Activated T-cell treated with anti-CD3 and anti-CD28 coated beads, Interleukin-2, amount 50 U/mL, for 4 hours (primary cell): ENCODE data around the gene FBXL4. TPM values are rescaled to one million over a fixed set of nuclear protein-coding genes. Genes with fewer than 3 reads are reported as not detected.

Source experiments
- ATAC-seq, 2 donors: fragments of 200-7000 bp; cut with Tn5 transposase; one replicate each; pipeline ENCODE4 v1.10.0; 2021
- DNase-seq: peaks from one replicate; pipeline ENCODE4 v3.0.0-alpha.2; 2020
- H3K27me3 Mint-ChIP-seq: one replicate; pipeline ENCODE4 v1.8.0; 2021; ENCODE audit warnings: low read depth, mixed read lengths
- H3K36me3 Mint-ChIP-seq: one replicate; pipeline ENCODE4 v1.8.0; 2022; ENCODE audit warnings: mixed read lengths; ENCODE audit not compliant: insufficient read depth
- H3K4me1 Mint-ChIP-seq: one replicate; pipeline ENCODE4 v1.8.0; 2021; ENCODE audit warnings: low read depth, mixed read lengths
- H3K4me3 Mint-ChIP-seq: one replicate; pipeline ENCODE4 v1.8.0; 2021; ENCODE audit warnings: mild to moderate bottlenecking, moderate library complexity, mixed read lengths
- H3K9me3 Mint-ChIP-seq: one replicate; pipeline ENCODE4 v1.8.0; 2021; ENCODE audit warnings: mixed read lengths
- total RNA-seq, 3 donors: library from RNA; stranded (reverse); gene quantifications; one replicate each; pipeline ENCODE4 v1.2.1, GENCODE V29; 2021

The FBXL4 gene
- 1 to 10 TPM; 6.9 to 7.7 (median 7.7) TPM for total RNA-seq

DNA sequence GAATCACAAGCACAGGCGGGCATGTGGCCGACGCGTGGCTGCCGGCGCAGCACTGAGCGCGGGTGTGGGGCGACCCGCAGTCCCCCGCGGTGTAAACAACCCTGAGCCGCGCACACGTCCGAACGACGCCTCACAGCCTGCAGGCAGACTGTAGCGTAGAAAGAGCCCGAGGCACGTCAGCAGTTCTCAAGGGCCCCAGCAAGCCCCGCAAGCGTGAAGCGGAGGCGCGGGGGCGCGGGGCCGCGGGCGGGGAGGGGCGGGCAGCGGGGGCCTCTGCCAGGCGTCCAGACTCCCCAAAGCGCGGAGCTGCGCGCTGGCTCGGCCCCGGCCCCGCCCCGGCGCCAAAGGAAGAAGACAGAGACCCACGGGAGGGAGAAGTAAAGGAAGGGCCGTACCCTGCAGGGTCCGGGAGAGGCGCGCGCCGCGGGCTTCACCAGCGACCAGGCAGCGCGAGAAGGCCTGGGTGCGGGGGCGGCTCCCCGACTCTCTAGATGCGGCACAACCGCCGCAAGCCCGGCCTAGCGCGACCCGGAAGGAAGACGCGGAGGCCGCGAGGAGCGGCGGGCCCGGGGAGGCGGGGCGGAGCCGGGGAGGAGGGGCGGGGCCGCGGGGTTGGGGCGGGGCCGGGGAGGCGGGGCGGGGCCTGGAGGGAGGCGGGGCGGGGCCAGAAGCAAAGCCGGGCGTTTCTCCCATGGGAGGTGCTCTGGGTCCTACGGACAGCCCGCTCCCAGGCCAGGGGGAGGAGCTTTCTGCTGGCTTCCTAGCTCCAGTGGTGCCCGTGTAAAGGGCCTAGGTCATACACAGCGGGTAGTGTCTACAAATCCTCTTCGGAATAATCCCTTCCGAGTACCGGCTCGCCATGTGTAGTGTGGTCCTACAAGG is at the start of gene FBXL4:
Gene FBXL4 (minus strand): TSS at position 536 of the 882 bp plus-strand sequence. CDS start 20,958 bp downstream, outside the sequence.
- Mint-ChIP-seq H3K4me3 (peak within 1 kb of the TSS; percentile 95), H3K36me3 (peaks cover 7% of the 10 kb centered on the region), H3K4me1 (peaks cover 37% of the 10 kb centered on the region), H3K27me3 (no peaks in the 10 kb centered on the region), H3K9me3 (peaks cover 2% of the 10 kb centered on the region)
- ATAC-seq (peak; percentile 86 to 87), DNase-seq (peak; percentile 73)

DNA sequence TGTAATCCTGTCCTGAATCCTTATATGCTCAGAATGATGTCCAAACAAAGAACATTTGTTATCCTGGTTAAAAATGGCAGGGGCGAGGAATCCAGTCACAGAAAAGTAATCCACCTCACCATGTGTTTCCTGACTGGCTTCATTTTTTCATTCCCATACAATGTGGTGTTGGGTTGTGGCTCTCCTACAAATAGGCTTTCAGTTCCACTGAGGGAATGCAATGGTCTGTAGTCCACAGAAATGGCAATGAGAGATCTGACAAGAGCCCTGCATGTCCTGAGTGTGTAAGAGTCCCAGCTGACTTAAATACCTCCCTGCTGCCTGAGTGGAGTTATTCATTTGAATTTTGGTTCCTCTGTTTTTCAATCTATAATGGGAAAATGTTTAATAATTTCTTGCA is 47.4 kb upstream of the FBXL4 start:
- Mint-ChIP-seq H3K4me1 (no peaks in the 10 kb centered on the region), H3K36me3 (no peaks in the 10 kb centered on the region), H3K4me3 (no peak overlapping the region), H3K27me3 (peaks cover 21% of the 10 kb centered on the region), H3K9me3 (no peaks in the 10 kb centered on the region)
- ATAC-seq (no peak), DNase-seq (no peak)

DNA sequence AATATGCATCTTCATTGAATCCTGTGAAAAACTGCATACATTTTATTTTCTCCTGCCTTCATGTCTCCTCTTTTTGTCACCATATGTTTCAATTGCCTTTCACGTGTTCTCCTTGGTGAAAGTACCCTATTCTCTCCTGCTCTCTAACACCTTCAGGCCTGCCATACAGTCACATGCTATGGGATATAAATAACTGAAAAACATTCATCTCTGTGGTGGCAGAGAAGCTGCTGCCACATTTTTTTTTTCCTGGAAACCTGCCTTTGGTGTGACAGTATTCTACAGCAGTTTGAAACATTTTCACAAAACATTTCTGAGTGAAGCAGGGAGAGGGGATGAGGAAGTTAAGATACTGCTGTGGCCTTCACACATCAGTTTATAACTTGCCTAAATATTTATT is 44.8 kb upstream of the FBXL4 start:
- ATAC-seq (no peak), DNase-seq (no peak)
- peaks cover 18% of the 10 kb centered on the region for H3K27me3 Mint-ChIP-seq
- H3K36me3 Mint-ChIP-seq = no peaks in the 10 kb centered on the region
- H3K9me3 Mint-ChIP-seq = no peaks in the 10 kb centered on the region
- H3K4me3 Mint-ChIP-seq = no peak overlapping the region
- H3K4me1 Mint-ChIP-seq = no peaks in the 10 kb centered on the region

DNA sequence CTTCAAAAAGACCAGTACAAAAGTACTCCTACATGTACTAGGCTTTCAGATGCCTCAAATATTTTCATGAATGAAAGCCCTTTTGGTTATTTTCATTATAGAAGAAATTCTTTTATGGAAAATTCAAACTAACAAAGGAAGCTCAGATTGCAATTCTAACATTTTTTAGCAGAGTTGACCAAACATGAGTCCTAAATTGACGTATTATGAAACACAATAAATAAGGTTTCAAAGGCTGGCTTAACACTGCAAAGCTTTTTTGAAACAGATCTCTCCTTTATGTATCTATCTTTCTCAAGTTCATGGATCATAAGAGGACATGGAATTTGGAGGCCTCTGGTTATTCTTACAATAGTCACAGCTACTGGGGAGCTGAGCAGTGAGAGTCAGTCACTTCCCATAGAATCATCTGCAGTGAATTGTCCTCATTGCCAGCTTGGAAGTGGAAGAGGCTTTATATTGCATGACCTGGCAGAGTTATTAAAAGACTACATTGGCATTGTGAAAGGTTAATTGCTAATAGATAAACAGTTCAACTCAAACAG is 38.4 kb upstream of the FBXL4 start:
- H3K36me3 Mint-ChIP-seq = no peaks in the 10 kb centered on the region
- peaks cover 18% of the 10 kb centered on the region for H3K27me3 Mint-ChIP-seq
- H3K4me1 Mint-ChIP-seq = no peaks in the 10 kb centered on the region
- H3K4me3 Mint-ChIP-seq = no peak overlapping the region
- H3K9me3 Mint-ChIP-seq = no peaks in the 10 kb centered on the region
- DNase-seq (no peak), ATAC-seq (no peak)

DNA sequence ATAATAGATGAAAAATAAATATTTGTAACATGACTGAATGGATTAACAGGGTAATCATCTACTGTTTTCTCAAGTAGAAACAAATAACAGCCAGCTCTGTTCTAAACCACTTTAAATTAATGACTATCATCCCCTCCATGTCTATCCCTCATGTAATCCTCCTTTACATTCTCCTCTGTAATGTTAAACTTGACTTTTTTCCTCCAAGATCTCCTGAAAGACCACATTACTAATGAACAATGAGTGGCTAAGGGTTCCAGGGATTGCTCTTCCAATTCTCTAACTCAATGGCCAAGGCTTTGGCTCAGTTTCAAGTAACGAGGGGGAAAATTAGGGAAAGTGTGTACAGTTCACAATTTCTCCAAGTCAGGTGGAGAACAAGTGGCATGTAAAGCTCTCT is 37.6 kb upstream of the FBXL4 start:
- ATAC-seq (no peak), DNase-seq (no peak)
- no peak overlapping the region for H3K4me3 Mint-ChIP-seq
- peaks cover 18% of the 10 kb centered on the region for H3K27me3 Mint-ChIP-seq
- no peaks in the 10 kb centered on the region for H3K36me3 Mint-ChIP-seq
- H3K4me1 Mint-ChIP-seq = no peaks in the 10 kb centered on the region
- no peaks in the 10 kb centered on the region for H3K9me3 Mint-ChIP-seq

DNA sequence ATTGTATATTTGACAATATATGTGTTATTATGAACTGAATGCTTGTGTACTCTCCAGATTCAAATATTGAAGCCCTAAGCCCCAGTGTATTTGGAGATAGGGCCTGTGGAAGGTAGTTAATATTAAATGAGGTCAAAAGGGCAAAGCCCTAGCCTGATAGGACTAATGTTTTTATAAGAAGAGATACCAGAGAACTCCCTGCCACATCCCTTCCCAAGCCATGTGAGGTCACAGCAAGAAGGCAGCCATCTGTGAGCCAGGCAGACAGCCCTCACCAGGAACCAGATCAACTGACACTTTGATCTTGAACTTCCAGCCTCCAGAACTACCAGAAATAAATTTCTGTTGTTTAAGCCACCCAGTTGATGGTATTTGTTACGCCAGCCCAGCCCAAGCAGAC is 36.4 kb upstream of the FBXL4 start:
- no peak for ATAC-seq
- Mint-ChIP-seq H3K9me3 (no peaks in the 10 kb centered on the region), H3K36me3 (no peaks in the 10 kb centered on the region), H3K27me3 (peaks cover 15% of the 10 kb centered on the region), H3K4me3 (no peak overlapping the region), H3K4me1 (no peaks in the 10 kb centered on the region)
- no peak for DNase-seq

DNA sequence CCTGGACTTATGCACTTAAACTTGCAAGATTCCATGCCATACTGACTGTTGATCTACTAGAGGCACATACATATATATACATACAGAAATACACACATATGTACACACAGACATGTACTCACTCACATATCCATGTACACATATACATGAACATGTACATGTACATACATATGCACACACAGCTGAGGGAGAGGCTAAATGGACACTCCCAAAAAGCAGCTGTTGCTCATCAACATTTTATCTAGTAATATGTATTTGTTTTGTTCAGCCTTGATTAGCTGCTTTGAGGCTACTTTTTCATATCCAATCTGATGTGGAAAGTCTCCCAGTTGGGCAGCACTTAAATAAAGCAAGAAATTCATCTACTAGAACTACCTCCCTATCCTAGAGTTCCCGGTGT is 33.7 kb upstream of the FBXL4 start:
- Mint-ChIP-seq H3K4me1 (peaks cover 3% of the 10 kb centered on the region), H3K27me3 (peaks cover 11% of the 10 kb centered on the region), H3K4me3 (no peak overlapping the region), H3K9me3 (no peaks in the 10 kb centered on the region), H3K36me3 (no peaks in the 10 kb centered on the region)
- no peak for DNase-seq
- ATAC-seq = no peak

DNA sequence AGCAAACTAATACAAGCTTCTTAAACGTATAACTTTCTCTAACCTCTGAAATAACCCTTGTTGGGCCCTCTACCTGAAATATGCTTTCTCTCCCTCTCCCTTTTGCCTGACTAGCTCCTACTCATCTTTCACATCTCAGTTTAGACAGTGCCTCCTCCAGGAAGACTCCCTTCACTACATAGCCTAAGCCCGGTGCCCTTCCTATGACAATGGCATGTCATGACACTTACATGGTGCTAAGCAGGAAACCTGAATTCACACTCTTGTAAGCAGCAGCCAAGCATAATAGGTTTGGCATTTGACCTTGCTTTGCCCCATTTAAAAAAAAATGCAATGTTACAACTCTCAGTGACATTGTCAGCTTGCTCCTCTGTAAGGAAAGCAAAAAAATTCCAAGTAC is 33.1 kb upstream of the FBXL4 start:
- no peaks in the 10 kb centered on the region for H3K9me3 Mint-ChIP-seq
- H3K4me1 Mint-ChIP-seq = peaks cover 3% of the 10 kb centered on the region
- no peak for DNase-seq
- peaks cover 8% of the 10 kb centered on the region for H3K27me3 Mint-ChIP-seq
- no peak for ATAC-seq
- no peak overlapping the region for H3K4me3 Mint-ChIP-seq
- no peaks in the 10 kb centered on the region for H3K36me3 Mint-ChIP-seq

DNA sequence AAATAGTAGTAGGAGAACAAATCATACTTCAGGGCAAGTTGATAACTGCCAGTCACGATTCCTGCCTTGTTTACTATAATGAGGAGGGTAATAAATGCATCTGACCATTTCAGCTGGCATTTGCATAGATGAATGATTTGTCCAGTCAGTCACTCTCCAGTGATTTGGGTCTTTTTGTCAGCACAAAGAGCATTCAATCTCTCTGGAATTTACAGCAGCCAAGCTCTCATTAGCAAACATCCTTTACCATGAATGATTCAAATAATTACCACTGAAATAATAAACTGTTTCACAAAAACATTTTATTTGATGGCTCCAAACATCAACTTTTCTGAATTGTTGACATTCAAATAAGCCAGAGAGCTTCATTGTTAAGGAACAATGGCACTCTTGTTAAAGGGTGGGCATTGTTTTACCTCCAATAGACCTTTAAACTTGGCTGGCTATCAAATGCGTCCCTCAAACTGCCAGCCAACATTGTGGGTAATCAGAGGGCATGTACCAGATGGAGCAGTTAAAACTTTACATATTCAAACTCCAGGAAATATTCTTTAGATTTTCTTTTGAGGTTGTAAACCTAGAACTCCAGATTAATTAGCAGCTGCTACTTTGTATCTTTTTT is 30.0 kb upstream of the FBXL4 start:
- H3K4me3 Mint-ChIP-seq = no peak overlapping the region
- H3K4me1 Mint-ChIP-seq = peaks cover 3% of the 10 kb centered on the region
- no peaks in the 10 kb centered on the region for H3K36me3 Mint-ChIP-seq
- ATAC-seq = no peak
- no peak for DNase-seq
- H3K9me3 Mint-ChIP-seq = no peaks in the 10 kb centered on the region
- no peaks in the 10 kb centered on the region for H3K27me3 Mint-ChIP-seq

DNA sequence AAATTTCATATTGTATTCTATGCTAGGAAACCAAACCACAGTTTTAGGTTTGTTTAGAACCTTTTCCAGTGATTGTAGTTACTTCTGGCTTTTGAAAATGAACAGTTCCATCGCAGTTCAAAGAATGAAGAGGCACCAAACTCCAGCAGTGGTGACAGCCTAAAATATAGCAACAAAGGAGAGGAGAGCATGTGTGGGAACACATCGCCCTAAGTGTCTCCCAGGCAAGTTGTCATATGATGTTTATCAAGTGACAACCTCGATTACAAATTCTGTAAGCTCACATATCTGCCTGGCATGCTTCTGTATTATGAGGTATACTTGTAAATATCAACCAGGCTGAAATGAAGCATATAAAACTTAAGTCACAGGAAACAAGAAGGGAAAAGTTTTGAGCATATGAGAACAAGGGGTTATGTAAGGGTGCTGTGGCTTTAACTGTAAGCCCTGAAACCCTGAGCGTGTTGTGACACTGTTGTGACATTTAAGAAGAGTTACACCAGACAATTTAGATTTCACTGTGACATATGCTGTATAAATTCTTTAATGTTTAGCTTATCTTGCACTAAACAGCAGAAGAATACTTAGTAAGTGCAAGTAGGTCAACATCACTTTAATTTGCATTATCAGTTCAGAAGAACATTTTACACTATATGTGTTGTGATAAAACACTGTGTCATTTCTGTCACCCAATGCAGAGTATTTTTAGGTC is 29.1 kb upstream of the FBXL4 start:
- Mint-ChIP-seq H3K36me3 (no peaks in the 10 kb centered on the region), H3K27me3 (no peaks in the 10 kb centered on the region), H3K4me1 (peaks cover 3% of the 10 kb centered on the region), H3K9me3 (no peaks in the 10 kb centered on the region), H3K4me3 (no peak overlapping the region)
- ATAC-seq = no peak
- no peak for DNase-seq

DNA sequence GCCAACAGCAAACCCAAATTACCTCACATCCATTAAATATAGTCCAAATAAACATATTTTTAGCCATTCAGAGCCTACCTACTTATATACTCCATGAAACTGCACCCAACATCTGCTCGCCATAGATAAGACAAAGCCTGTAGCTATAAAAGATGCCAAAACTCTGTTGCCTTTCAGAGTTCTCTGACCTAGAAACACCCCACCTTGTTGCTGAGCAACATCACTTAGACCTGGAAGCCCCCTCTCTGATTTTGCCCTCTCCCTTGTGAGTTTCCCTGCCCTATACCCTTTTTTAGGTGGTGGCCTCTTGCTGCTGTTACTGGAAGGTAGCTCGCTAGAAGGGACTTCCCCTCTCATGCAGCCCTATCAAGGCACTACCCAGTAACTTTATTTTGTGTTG is 27.7 kb upstream of the FBXL4 start:
- Mint-ChIP-seq H3K9me3 (no peaks in the 10 kb centered on the region), H3K36me3 (no peaks in the 10 kb centered on the region), H3K4me3 (no peak overlapping the region), H3K4me1 (peaks cover 3% of the 10 kb centered on the region), H3K27me3 (peaks cover 2% of the 10 kb centered on the region)
- DNase-seq (no peak), ATAC-seq (no peak)

DNA sequence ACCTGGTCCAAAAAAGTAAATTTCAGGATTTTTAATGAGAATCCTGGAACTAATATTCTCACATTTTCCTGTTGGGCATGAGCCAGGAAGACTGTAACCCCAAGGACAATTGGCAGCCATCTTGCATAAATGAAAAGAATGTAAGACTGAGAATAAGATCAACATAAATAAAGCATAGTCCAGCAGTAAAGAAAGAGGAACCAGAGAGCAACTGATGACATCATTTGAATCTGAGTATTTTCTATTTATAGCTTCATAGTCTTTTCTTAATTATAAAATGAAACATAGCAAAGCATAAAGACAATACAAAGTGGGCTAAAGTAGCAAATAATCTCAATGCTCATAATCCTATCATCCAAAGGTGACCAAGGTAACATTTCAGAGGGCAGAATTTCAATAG is 26.6 kb upstream of the FBXL4 start:
- no peak for DNase-seq

DNA sequence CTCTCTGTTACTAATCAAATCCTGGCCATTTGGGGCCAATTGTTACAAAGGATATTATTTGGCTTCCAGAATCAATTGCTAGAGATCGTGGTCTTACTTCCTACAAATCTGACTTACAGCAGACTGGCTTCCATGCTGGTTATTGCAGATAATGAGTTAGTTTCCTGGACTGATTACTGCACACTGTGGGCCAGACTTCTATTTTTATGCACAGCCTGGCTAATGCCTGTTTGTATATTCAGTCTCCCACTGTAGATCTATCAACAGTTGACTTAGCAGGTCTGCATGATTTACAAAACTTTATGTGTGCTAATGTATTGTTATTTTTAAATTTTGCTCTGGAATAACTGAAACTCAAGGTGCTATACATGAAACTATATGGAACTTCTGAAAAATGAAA is 25.8 kb upstream of the FBXL4 start:
- Mint-ChIP-seq H3K36me3 (no peaks in the 10 kb centered on the region), H3K27me3 (peaks cover 2% of the 10 kb centered on the region), H3K4me3 (no peak overlapping the region), H3K9me3 (peaks cover 4% of the 10 kb centered on the region), H3K4me1 (peaks cover 3% of the 10 kb centered on the region)
- DNase-seq (no peak), ATAC-seq (no peak)

More for the DNA sequence above, 26.6 kb upstream of the FBXL4 start:
- H3K27me3 Mint-ChIP-seq = peaks cover 2% of the 10 kb centered on the region
- H3K4me3 Mint-ChIP-seq = no peak overlapping the region
- ATAC-seq = no peak
- peaks cover 3% of the 10 kb centered on the region for H3K4me1 Mint-ChIP-seq
- no peaks in the 10 kb centered on the region for H3K36me3 Mint-ChIP-seq
- H3K9me3 Mint-ChIP-seq = no peaks in the 10 kb centered on the region

DNA sequence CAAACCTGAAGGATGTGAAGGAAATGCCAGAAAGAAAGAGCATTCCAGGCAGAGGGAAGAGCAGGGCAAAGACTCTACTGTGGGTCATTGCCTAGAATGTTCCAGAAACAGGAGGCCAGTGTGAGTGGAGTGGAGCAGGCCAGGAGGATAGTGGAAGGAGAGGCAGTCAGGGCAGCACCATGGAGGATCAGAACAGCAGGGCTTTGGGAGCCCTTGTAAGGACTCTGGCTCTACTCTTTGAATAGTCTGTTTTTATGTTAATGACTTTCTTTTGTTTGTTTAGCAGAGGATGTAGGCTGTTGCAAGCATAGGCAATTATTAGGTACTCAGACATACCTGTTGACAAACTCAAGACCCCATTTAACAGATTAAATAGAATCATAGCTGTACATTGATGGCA is 23.6 kb upstream of the FBXL4 start:
- Mint-ChIP-seq H3K4me1 (no peaks in the 10 kb centered on the region), H3K27me3 (peaks cover 2% of the 10 kb centered on the region), H3K4me3 (no peak overlapping the region), H3K9me3 (peaks cover 5% of the 10 kb centered on the region), H3K36me3 (no peaks in the 10 kb centered on the region)
- ATAC-seq = no peak
- no peak for DNase-seq
